Measurements from ENCODE around the gene STRIP2.

DNA sequence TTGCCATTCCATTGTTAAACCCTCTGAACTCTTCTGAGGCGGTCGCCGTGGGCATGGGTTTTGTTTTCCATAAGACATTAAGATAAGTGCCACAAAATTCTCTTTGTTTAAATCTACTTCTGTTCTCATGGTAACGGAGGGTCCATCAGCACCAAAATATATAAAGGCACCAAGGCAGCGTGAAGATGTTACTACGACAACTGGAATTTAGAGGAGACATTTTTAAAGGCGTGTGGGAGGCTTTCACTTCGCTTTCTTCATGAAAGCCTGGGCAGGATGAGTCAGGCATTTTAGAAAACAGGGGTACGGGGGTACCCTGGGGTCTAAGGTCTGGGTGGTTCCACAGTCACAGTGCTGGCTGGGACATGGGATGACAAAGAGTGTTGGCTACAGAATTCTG is 102.1 kb downstream of the STRIP2 start:
- TF ChIP-seq, protein P1, sequence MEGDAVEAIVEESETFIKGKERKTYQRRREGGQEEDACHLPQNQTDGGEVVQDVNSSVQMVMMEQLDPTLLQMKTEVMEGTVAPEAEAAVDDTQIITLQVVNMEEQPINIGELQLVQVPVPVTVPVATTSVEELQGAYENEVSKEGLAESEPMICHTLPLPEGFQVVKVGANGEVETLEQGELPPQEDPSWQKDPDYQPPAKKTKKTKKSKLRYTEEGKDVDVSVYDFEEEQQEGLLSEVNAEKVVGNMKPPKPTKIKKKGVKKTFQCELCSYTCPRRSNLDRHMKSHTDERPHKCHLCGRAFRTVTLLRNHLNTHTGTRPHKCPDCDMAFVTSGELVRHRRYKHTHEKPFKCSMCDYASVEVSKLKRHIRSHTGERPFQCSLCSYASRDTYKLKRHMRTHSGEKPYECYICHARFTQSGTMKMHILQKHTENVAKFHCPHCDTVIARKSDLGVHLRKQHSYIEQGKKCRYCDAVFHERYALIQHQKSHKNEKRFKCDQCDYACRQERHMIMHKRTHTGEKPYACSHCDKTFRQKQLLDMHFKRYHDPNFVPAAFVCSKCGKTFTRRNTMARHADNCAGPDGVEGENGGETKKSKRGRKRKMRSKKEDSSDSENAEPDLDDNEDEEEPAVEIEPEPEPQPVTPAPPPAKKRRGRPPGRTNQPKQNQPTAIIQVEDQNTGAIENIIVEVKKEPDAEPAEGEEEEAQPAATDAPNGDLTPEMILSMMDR (optimal IDR thresholded peaks at IDR 0.05 in 1 of 3, IDR thresholded peaks at IDR 0.05 in 1 of 3, conservative IDR thresholded peaks at IDR 0.05 in 1 of 3; ENCODE audit: extremely low read depth in 1 of 3, insufficient read depth in 2 of 3, low read length in 3 of 3) = no peak
- no peak for TF ChIP-seq EZH2 (IDR thresholded peaks at IDR 0.05; ENCODE audit: low read length)
